ENCODE data around the gene C1orf210.

C1orf210 gene

DNA sequence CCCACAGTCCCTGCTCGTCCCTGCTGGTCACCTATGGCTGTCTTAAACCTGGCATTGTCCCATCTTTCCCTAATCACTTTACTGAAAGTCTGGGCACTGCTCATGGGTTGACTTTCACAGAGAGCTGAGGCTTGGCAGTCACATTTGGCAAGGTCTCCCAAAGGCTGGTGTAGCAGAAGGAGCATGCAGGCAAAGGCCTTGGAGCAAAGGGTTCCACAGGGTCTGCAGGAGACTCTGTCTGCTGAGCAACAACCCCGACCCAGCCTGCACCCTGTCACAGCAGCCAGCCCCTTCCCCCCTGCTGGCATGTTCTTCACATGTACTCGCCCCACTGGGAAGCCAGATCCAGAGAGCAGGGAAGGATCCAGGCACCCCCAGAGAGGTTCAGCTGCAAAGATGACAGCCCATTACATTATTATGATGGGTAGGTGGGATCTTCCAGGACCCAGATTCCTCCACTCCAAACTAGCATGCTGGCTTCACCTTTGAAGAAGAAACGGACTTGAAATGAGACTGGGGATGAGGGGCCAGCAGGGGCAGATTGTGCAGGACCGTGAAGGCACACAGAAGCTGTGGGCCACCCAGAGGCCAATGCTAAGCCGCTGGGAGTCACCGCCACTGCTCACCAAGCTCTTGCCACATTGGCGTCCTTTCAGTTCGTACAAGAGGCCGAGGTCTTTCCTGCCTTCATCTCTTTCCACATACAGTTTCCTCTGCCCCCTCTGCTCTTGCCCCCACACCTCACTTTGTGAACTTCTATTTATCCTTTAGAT lies 29.8 kb downstream of the C1orf210 start:
- DNase-seq (ENCODE audit: low read depth, low spot score) = no peak

GRCh38 chr1:43253876-43254275 lies 31.5 kb downstream of the C1orf210 start:
- H3K27ac ChIP-seq = no peak overlapping the region
- no peak for DNase-seq (ENCODE audit: low read depth, low spot score)

More for the DNA sequence above, 29.8 kb downstream of the C1orf210 start:
- no peak overlapping the region for H3K27ac ChIP-seq

GRCh38 chr1:43253173-43253572 lies 32.2 kb downstream of the C1orf210 start:
- no peak for DNase-seq (ENCODE audit: low read depth, low spot score)
- H3K27ac ChIP-seq = no peak overlapping the region

GRCh38 chr1:43252225-43252624 lies 33.2 kb downstream of the C1orf210 start:
- no peak for DNase-seq (ENCODE audit: low read depth, low spot score)
- no peak overlapping the region for H3K27ac ChIP-seq

DNA sequence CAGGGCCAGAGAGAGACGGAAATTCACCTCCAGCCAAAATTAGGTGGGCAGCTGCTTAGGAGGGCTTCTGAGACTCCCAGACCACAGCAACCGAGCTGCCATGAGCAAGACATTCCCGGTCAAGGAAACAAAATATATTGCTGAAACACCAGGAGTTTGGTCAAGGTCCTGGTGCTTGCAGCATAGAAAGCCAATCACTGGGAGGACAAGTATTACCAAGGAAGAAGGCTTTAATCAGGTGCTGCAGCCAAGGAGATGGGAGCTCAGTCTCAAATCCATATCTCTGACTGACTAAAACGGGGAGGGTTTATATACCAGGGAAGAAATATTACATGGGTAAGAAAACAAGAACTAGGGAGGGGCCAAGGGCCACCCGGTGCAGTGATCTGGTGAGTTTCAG lies 34.4 kb downstream of the C1orf210 start:
- DNase-seq (ENCODE audit: low read depth, low spot score) = no peak
- H3K27ac ChIP-seq = no peak overlapping the region

- H3K27ac ChIP-seq = no peak overlapping the region
- DNase-seq (ENCODE audit: low read depth, low spot score) = no peak
These were observed 35.0 kb downstream of the C1orf210 start for GRCh38 chr1:43250351-43250761.

- no peak overlapping the region for H3K27ac ChIP-seq
- DNase-seq (ENCODE audit: low read depth, low spot score) = no peak
These were observed 38.0 kb downstream of the C1orf210 start for GRCh38 chr1:43247256-43247921.

DNA sequence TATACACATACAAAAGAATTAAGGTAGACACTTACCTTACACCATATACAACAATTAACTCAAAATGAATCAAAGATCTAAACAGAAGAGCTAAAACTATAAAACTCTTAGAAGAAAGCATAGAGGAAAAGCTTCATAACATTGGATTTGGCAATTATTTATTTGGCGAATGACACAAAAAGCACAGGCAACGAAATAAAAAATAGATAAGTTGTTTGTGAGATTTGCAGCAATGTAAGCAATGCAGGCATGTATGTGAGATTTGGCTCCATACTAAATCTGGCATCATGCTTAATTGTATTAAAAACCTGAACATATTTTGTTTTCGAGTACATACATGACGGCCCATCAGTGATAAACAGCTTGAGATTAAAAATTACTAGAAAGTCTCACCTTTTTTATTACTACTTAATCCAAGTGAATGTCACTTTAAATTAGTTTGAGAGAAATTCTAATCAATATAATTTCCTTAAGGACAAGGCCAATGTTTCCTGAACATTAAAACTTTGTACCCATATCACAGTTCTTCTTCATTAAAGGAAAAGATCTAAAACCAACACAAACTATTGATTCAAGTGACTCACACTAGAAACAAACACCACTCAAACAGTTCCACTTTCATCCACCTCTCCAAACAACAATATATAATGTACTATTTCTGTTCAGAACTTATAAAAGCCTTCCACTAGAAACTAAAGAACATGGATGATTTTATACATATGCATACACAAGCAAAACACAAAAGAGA lies 38.7 kb downstream of the C1orf210 start:
- no peak overlapping the region for H3K27ac ChIP-seq
- DNase-seq (ENCODE audit: low read depth, low spot score) = no peak

- DNase-seq (ENCODE audit: low read depth, low spot score) = no peak
- H3K27ac ChIP-seq = no peak overlapping the region
These were observed 42.1 kb downstream of the C1orf210 start for GRCh38 chr1:43243299-43243698.

DNA sequence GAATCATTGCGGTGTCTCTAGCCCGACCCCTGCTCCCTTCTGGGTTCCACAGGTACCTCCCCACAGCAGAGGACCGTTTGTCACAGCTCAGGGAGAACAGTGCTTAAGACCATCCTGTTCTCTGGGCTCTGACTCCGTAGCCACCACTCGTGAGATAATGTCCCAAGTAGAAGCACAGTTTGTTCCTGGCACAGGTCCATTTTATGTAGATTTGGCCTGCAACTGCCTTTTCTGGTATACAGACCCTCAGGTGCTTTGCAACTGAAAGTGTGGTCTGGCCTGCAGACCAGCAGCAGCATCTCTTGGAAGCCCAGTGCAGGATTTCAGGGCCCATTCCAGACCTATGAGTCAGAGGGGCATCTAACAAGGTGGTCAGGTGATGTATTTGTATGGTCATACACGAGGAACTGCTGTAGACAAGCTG lies 44.0 kb downstream of the C1orf210 start:
- H3K27ac ChIP-seq = no peak overlapping the region
- DNase-seq (ENCODE audit: low read depth, low spot score) = no peak

- no peak for DNase-seq (ENCODE audit: low read depth, low spot score)
- H3K27ac ChIP-seq = no peak overlapping the region
These were observed 45.9 kb downstream of the C1orf210 start for GRCh38 chr1:43239484-43239883.

DNA sequence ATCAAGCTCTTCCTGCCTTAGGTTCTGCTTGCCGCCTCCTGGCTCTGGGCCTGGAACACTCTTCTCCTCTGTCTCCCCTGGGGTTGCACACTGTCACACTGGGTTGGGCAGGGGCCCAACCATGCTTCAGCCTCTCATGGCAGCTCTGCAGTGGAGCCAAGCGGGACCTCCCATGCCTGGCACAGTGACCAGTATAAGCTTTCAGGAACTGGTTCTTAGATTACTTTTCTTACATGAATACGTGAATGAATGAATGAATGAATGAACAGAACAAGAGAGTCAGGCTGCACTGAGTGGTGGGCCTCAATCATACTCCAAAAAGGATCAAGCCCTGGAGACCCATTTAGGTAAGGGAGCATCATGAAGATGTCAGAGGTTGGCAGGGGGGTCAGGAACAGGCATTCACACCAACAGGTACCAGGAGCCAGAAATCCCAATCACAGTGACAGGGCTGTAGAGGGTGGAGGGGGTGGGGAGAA lies 46.4 kb downstream of the C1orf210 start:
- no peak for DNase-seq (ENCODE audit: low read depth, low spot score)
- no peak overlapping the region for H3K27ac ChIP-seq

GRCh38 chr1:43238085-43238484 lies 47.3 kb downstream of the C1orf210 start:
- no peak for DNase-seq (ENCODE audit: low read depth, low spot score)

DNA sequence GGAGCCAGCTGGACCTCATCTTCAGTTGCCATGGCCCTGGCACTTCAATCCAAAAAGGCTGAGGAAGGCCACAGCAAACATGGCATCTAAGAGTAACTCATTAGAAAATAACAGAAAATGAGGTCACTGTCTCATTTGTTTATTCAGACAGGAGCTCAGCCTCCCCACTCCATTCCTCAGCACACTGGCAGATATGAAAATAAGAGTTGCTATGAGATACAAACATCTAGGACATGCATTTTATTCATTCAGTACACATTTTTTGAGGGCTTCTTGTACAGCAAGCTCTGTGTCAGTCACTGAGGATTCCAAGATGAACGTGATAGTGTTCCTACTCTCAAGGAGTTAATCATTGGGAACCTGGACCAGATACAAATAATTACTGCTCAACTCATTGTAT lies 48.3 kb downstream of the C1orf210 start:
- no peak for DNase-seq (ENCODE audit: low read depth, low spot score)
- H3K27ac ChIP-seq = no peak overlapping the region

More at GRCh38 chr1:43238085-43238484, 47.3 kb downstream of the C1orf210 start:
- no peak overlapping the region for H3K27ac ChIP-seq

- DNase-seq (ENCODE audit: low read depth, low spot score) = no peak
- H3K27ac ChIP-seq = no peak overlapping the region
These were observed 49.8 kb downstream of the C1orf210 start for GRCh38 chr1:43235451-43236121.

GRCh38 chr1:43235040-43235439 lies 50.3 kb downstream of the C1orf210 start:
- no peak overlapping the region for H3K27ac ChIP-seq
- DNase-seq (ENCODE audit: low read depth, low spot score) = no peak

- no peak for DNase-seq (ENCODE audit: low read depth, low spot score)
- H3K27ac ChIP-seq = no peak overlapping the region
These were observed 51.1 kb downstream of the C1orf210 start for GRCh38 chr1:43234267-43234666.

DNA sequence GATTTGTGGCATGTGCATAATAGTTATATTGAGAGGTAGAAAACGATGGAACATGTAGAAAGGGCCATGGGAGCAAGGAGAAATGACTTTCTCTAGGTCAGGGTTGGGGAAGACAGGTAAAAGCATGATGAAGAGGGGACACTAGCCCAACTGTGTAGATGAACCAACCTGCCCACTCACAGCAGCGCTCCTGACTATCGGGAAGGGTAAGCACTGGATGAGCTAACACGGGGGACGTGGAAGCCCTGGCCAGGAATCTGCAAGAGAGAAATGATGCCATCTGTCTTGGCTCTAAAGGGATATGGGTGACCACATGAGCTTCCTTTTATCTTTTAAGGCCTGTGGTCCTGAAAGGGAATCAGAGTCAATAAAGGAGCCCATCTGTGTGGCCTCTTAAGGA lies 51.8 kb downstream of the C1orf210 start:
- DNase-seq (ENCODE audit: low read depth, low spot score) = no peak
- H3K27ac ChIP-seq = no peak overlapping the region

GRCh38 chr1:43232482-43232881 lies 52.9 kb downstream of the C1orf210 start:
- no peak for DNase-seq (ENCODE audit: low read depth, low spot score)
- H3K27ac ChIP-seq = no peak overlapping the region

GRCh38 chr1:43232074-43232473 lies 53.3 kb downstream of the C1orf210 start:
- DNase-seq (ENCODE audit: low read depth, low spot score) = no peak
- H3K27ac ChIP-seq = no peak overlapping the region
